HG02870 (cell line): ENCODE measurements around the gene PHF2.

ENCODE experiments used
- ATAC-seq: cut with Tn5 transposase; IDR thresholded peaks from one replicate; pipeline ENCODE4 v1.9.1; 2021; ENCODE audit warnings: mild to moderate bottlenecking, moderate library complexity; ENCODE audit not compliant: unreplicated experiment

The PHF2 gene

GRCh38 chr9:93567271-93567959, 9.0 kb upstream of the PHF2 start:
- ATAC-seq, result no peak

GRCh38 chr9:93568169-93568568, 8.2 kb upstream of the PHF2 start:
- ATAC-seq, result no peak

GRCh38 chr9:93569621-93570174, 6.7 kb upstream of the PHF2 start:
- no peak for ATAC-seq

GRCh38 chr9:93572221-93572620, 4.2 kb upstream of the PHF2 start:
- no peak for ATAC-seq

GRCh38 chr9:93572636-93573515, 3.5 kb upstream of the PHF2 start:
- no peak for ATAC-seq

GRCh38 chr9:93573516-93573828, 2.9 kb upstream of the PHF2 start:
- ATAC-seq, result no peak

- ATAC-seq, result no peak
Measured at GRCh38 chr9:93574091-93574899, 2.1 kb upstream of the PHF2 start.

GRCh38 chr9:93574900-93575795, 1.2 kb upstream of the PHF2 start:
- ATAC-seq, result no peak

GRCh38 chr9:93575796-93576257, 557 bp upstream of the PHF2 start:
- ATAC-seq, result no peak

- no peak for ATAC-seq
Measured at GRCh38 chr9:93577078-93577974, 942 bp downstream of the PHF2 start.

- ATAC-seq, result no peak
Measured at GRCh38 chr9:93577975-93578682, 1.7 kb downstream of the PHF2 start.

GRCh38 chr9:93578844-93579243, 2.5 kb downstream of the PHF2 start:
- no peak for ATAC-seq

GRCh38 chr9:93579711-93580516, 3.5 kb downstream of the PHF2 start:
- no peak for ATAC-seq

- ATAC-seq, result no peak
Measured at GRCh38 chr9:93580654-93581380, 4.4 kb downstream of the PHF2 start.

- ATAC-seq, result no peak
Measured at GRCh38 chr9:93582115-93582514, 5.7 kb downstream of the PHF2 start.

- ATAC-seq, result no peak
Measured at GRCh38 chr9:93582550-93582949, 6.2 kb downstream of the PHF2 start.

GRCh38 chr9:93585259-93585658, 8.9 kb downstream of the PHF2 start:
- no peak for ATAC-seq
